Hepatocyte (in vitro differentiated cells): Measurements from ENCODE around the gene C9orf40. TPM values are rescaled to one million over a fixed set of nuclear protein-coding genes. Genes with fewer than 3 reads are reported as not detected.

Experiments used
- DNase-seq: peaks from one replicate; pipeline ENCODE4 v3.0.0-alpha.2; 2016; ENCODE audit warnings: low spot score
- H2AFZ ChIP-seq: fragments of 200-600 bp; sonication (generic); 2 replicates; pipeline ENCODE4 v1.6.0; 2016; ENCODE audit warnings: antibody characterized with exemption, mild to moderate bottlenecking
- H3K27ac ChIP-seq: fragments of 200-600 bp; sonication (generic); 2 replicates; pipeline ENCODE4 v1.5.1; 2016; ENCODE audit warnings: mild to moderate bottlenecking
- H3K27me3 ChIP-seq: fragments of 200-600 bp; sonication (generic); 2 replicates; pipeline ENCODE4 v1.6.1; 2016
- H3K36me3 ChIP-seq: fragments of 200-600 bp; sonication (generic); replicated peaks from 2 replicates; pipeline ENCODE4 v1.5.1; 2016; ENCODE audit warnings: low read depth; ENCODE audit not compliant: insufficient read depth
- H3K4me1 ChIP-seq: fragments of 200-600 bp; sonication (generic); 2 replicates; pipeline ENCODE4 v1.5.1; 2016; ENCODE audit warnings: mild to moderate bottlenecking, moderate library complexity; ENCODE audit not compliant: insufficient read depth
- H3K4me2 ChIP-seq: fragments of 200-600 bp; sonication (generic); 2 replicates; pipeline ENCODE4 v1.6.0; 2016
- H3K4me3 ChIP-seq: fragments of 200-600 bp; sonication (generic); 2 replicates; pipeline ENCODE4 v1.5.1; 2016; ENCODE audit warnings: mild to moderate bottlenecking
- H3K79me2 ChIP-seq: fragments of 200-600 bp; sonication (generic); 2 replicates; pipeline ENCODE4 v1.6.0; 2017; ENCODE audit warnings: mild to moderate bottlenecking
- H3K9me2 ChIP-seq: fragments of 200-600 bp; sonication (generic); replicated peaks from 2 replicates; pipeline ENCODE4 v1.6.0; 2017; ENCODE audit warnings: mild to moderate bottlenecking; ENCODE audit not compliant: insufficient read depth
- H3K9me3 ChIP-seq: fragments of 200-600 bp; sonication (generic); 2 replicates; pipeline ENCODE4 v1.5.1; 2016; ENCODE audit warnings: low read depth, mild to moderate bottlenecking
- H4K20me1 ChIP-seq: fragments of 200-600 bp; sonication (generic); 2 replicates; pipeline ENCODE4 v1.6.0; 2016; ENCODE audit warnings: mild to moderate bottlenecking; ENCODE audit not compliant: insufficient read depth, poor library complexity, severe bottlenecking
- EZH2 ChIP-seq: fragments of 200-600 bp; sonication (generic); IDR thresholded peaks from 2 replicates; pipeline ENCODE4 v1.6.1; 2016; ENCODE audit warnings: antibody characterized with exemption, mild to moderate bottlenecking, borderline replicate concordance
- EZH2phosphoT487 ChIP-seq: fragments of 200-600 bp; sonication (generic); IDR thresholded peaks from one replicate; pipeline ENCODE4 v1.6.1; 2018; ENCODE audit warnings: antibody characterized with exemption, mild to moderate bottlenecking, low read depth, moderate library complexity; ENCODE audit not compliant: unreplicated experiment, severe bottlenecking
- WGBS: methylation state at CpG from one replicate; pipeline ENCODE4 v1.1.6; 2016; ENCODE audit warnings: low lambda C conversion rate; ENCODE audit errors: missing lambda C conversion rate; 5-methylcytosine and 5-hydroxymethylcytosine counted together
- polyA plus RNA-seq: library from polyadenylated mRNA; unstranded; fragments of >200 nt; fragmentation: Nextera tagmentation; extraction: Ambion mirVana; gene quantifications from 2 replicates; pipeline ENCODE4 v1.2.1, GENCODE V29; 2016
- total RNA-seq: library from RNA; depleted of rRNA; stranded (reverse); fragments of >200 nt; gene quantifications from 2 replicates; pipeline ENCODE4 v1.2.3, GENCODE V29; 2014
- TF ChIP-seq, protein P1 (sequence below): fragments of 200-600 bp; sonication (generic); IDR thresholded peaks from 2 replicates; pipeline ENCODE4 v1.5.1; 2016; ENCODE audit warnings: antibody characterized with exemption, mild to moderate bottlenecking; ENCODE audit not compliant: poor library complexity

Gene C9orf40
- total and polyA plus RNA-seq, 2 experiments from 2014 or later = 13.0 to 17.4 TPM

DNA sequence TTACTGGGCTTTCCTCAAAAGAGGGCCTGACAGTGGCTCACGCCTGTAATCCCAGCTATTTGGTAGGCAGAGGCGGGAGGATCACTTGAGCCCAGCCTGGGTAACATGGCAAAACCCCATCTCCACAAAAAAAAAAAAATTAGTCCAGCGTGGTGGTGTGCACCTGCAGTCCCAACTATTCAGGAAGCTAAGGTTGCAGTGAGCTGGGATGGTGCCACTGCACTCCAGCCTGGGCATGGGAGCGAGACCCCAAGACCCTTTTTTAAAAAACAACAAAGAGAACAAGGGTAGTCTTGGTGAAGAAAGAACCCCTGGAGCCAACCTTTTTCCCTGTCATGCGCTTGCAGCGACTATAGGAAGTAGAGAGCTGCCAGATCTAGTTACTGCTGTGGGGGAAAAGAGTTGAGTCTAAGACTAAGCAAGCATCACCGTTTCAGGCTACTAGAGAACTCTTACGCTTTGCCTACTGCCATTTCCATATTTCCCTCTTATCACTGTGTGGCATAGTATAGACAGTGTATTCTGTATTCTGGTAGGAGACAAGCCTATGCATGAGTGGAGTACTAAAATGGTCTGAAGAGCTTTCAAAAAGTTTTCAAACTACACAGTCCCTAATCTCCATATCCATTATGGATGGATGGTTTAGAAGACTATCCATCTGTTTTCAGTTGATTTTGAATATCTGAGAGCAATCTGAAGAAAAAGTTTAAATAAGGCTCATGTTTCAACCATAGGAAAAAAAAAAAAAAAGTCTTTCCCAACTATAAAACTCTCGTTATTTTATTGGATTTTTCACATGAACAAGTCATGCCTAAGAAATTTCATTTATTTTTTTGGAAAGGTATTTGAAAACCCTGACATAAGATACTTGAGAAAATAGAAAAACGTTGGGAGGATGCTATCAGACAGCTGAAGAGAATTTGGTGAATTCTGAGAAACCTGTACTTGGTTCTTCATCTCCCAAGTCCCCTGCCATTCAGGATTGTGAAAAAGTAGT, 2.6 kb downstream of the C9orf40 start:
- Histone ChIP-seq H3K79me2 (peaks cover 13% of the 10 kb centered on the region), H3K36me3 (no peaks in the 10 kb centered on the region), H2AFZ (no peak overlapping the region), H3K4me2 (peak overlapping the region; percentile 11), H4K20me1 (no peaks in the 10 kb centered on the region), H3K4me3 (no peak overlapping the region), H3K27me3 (no peaks in the 10 kb centered on the region), H3K27ac (no peak overlapping the region), H3K9me3 (no peaks in the 10 kb centered on the region), H3K9me2 (no peaks in the 10 kb centered on the region), H3K4me1 (peaks cover 8% of the 10 kb centered on the region)
- no peak for DNase-seq
- 86% methylated on average over 10 of the region's 10 CpGs for WGBS
- TF ChIP-seq, protein P1, sequence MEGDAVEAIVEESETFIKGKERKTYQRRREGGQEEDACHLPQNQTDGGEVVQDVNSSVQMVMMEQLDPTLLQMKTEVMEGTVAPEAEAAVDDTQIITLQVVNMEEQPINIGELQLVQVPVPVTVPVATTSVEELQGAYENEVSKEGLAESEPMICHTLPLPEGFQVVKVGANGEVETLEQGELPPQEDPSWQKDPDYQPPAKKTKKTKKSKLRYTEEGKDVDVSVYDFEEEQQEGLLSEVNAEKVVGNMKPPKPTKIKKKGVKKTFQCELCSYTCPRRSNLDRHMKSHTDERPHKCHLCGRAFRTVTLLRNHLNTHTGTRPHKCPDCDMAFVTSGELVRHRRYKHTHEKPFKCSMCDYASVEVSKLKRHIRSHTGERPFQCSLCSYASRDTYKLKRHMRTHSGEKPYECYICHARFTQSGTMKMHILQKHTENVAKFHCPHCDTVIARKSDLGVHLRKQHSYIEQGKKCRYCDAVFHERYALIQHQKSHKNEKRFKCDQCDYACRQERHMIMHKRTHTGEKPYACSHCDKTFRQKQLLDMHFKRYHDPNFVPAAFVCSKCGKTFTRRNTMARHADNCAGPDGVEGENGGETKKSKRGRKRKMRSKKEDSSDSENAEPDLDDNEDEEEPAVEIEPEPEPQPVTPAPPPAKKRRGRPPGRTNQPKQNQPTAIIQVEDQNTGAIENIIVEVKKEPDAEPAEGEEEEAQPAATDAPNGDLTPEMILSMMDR = no peak
- TF ChIP-seq EZH2phosphoT487 (no peak), EZH2 (no peak)

DNA sequence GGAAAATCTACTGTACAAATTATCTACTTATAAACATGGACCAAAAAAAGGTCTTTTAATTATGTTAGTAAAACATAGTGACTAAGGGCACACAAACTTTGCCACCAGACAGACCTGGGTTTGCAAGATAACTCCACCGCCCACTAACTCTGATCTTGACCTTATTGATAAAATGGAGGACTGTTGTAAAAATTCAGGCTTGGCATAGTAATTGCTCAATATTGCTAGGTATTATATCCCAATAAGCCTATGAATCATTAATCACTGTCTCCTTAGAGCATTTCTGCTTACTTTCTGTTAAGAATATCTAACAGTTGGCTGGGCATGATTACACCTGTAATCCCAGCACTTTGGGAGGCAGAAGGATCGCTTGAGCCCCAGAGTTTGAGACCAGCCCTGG, 3.8 kb downstream of the C9orf40 start:
- no peak for DNase-seq
- H2AFZ ChIP-seq = no peak overlapping the region
- no peaks in the 10 kb centered on the region for H4K20me1 ChIP-seq
- H3K4me2 ChIP-seq = no peak overlapping the region
- H3K36me3 ChIP-seq = no peaks in the 10 kb centered on the region
- no peaks in the 10 kb centered on the region for H3K27me3 ChIP-seq
- H3K4me1 ChIP-seq = peaks cover 8% of the 10 kb centered on the region
- peaks cover 13% of the 10 kb centered on the region for H3K79me2 ChIP-seq
- WGBS = 89% methylated on average over 2 of the region's 2 CpGs
- no peak overlapping the region for H3K27ac ChIP-seq
- TF ChIP-seq, protein P1 = no peak
- H3K9me2 ChIP-seq = no peaks in the 10 kb centered on the region
- no peaks in the 10 kb centered on the region for H3K9me3 ChIP-seq
- no peak overlapping the region for H3K4me3 ChIP-seq

DNA sequence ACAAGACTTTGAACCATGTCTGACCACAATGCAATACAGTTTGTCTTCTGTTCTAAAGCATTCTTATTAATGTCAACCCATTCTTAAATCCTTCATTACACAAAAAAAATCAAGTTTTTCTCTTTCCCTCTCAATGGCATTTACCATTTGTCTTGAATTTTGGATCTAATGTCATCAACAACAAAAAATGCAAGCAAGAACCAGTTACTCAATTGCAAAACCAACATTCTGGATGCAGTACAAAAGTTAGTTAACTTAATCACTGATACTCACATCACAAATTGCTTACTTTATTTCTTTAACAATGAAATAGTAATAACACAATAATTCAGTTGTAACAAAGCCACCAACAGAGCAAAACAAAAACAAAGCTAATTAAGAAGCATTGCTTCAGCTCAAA, 6.0 kb downstream of the C9orf40 start:
- DNase-seq = no peak
- TF ChIP-seq, protein P1 = no peak
- TF ChIP-seq EZH2phosphoT487 = no peak
- TF ChIP-seq EZH2 = no peak
- Histone ChIP-seq H3K9me2 (no peaks in the 10 kb centered on the region), H3K4me1 (peaks cover 8% of the 10 kb centered on the region), H3K27me3 (no peaks in the 10 kb centered on the region), H3K9me3 (no peaks in the 10 kb centered on the region), H2AFZ (no peak overlapping the region), H3K79me2 (peaks cover 13% of the 10 kb centered on the region), H3K4me2 (no peak overlapping the region), H3K36me3 (no peaks in the 10 kb centered on the region), H3K4me3 (no peak overlapping the region), H3K27ac (no peak overlapping the region), H4K20me1 (no peaks in the 10 kb centered on the region)
